ENCODE measurements around the gene FAM204A.

DNA sequence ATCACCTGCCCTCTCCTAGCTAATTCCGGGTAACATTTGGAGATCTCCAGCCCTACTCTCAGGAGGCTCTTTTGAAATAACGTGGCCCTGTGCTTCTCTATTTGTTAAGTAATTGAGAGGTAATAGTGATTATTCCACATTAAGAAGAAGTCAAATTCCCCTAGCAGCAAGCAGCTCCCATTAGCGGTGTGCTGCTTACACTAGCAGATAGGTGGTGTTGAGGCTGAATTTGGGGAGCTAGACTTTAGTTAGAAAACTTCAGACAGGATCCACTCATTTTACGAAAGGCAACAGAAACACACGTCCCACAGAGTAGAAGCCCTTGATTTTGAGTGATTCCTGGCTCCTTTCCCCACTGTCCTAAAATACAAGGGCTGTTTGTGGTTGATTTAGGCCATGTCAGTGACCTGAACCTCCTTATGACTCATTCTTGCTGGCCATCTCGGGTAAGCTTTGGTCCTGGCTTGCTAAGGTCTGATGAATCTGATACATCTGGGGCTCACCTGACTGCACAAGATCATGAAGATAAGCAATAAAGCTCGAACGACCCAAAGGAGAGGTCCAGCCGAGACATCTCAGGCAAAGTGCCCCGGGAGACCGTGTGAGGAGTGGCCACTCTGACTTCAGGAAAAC, 77.2 kb downstream of the FAM204A start:
- TF ChIP-seq, protein P1, sequence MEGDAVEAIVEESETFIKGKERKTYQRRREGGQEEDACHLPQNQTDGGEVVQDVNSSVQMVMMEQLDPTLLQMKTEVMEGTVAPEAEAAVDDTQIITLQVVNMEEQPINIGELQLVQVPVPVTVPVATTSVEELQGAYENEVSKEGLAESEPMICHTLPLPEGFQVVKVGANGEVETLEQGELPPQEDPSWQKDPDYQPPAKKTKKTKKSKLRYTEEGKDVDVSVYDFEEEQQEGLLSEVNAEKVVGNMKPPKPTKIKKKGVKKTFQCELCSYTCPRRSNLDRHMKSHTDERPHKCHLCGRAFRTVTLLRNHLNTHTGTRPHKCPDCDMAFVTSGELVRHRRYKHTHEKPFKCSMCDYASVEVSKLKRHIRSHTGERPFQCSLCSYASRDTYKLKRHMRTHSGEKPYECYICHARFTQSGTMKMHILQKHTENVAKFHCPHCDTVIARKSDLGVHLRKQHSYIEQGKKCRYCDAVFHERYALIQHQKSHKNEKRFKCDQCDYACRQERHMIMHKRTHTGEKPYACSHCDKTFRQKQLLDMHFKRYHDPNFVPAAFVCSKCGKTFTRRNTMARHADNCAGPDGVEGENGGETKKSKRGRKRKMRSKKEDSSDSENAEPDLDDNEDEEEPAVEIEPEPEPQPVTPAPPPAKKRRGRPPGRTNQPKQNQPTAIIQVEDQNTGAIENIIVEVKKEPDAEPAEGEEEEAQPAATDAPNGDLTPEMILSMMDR (IDR thresholded peaks at IDR 0.05; ENCODE audit: poor library complexity) = no peak
- TF ChIP-seq EZH2 (IDR thresholded peaks at IDR 0.05; ENCODE audit: borderline replicate concordance) = no peak

Measured in hepatocyte (in vitro differentiated cells).